D341Med (cell line): Measurements from ENCODE around the gene MLX.
"Not testable (repeated sequence)": the region's sequence is repeated elsewhere in the genome, so short reads cannot be mapped to it uniquely, and the experiment has no call there.

ENCODE experiments used
- DNase-seq: peaks from one replicate; pipeline ENCODE4 v3.0.0; 2012; ENCODE audit warnings: low spot score

MLX gene

GRCh38 chr17:42579794-42580551 is 13.1 kb downstream of the MLX start:
- no peak for DNase-seq

GRCh38 chr17:42581744-42582270 is 14.9 kb downstream of the MLX start:
- no peak for DNase-seq

- no peak for DNase-seq
Measured at GRCh38 chr17:42584880-42585279, 18.0 kb downstream of the MLX start.

- DNase-seq = no peak
Measured at GRCh38 chr17:42585353-42585752, 18.5 kb downstream of the MLX start.

- DNase-seq = no peak
Measured at GRCh38 chr17:42586514-42587230, 19.8 kb downstream of the MLX start.

- no peak for DNase-seq
Measured at GRCh38 chr17:42590886-42591285, 24.0 kb downstream of the MLX start.

- DNase-seq = no peak
Measured at GRCh38 chr17:42591411-42591810, 24.5 kb downstream of the MLX start.

- no peak for DNase-seq
Measured at GRCh38 chr17:42596386-42596785, 29.5 kb downstream of the MLX start.

- DNase-seq = peak; percentile 84
Measured at GRCh38 chr17:42598905-42599304, 32.0 kb downstream of the MLX start.

- no peak for DNase-seq
Measured at GRCh38 chr17:42603318-42603717, 36.4 kb downstream of the MLX start.

- no peak for DNase-seq
Measured at GRCh38 chr17:42607769-42608168, 40.9 kb downstream of the MLX start.

GRCh38 chr17:42608305-42609181 is 41.6 kb downstream of the MLX start:
- DNase-seq = no peak

- peak; percentile 100 for DNase-seq
Measured at GRCh38 chr17:42609182-42609813, 42.4 kb downstream of the MLX start, which contains the start of the genes RETREG3 and TUBG1. Gene RETREG3, minus strand, starts transcription at chr17:42609374. Its CDS starts 50 bp downstream, at chr17:42609324. Gene TUBG1, plus strand, starts transcription at chr17:42609683. Its CDS starts 55 bp downstream, at chr17:42609738.

GRCh38 chr17:42609814-42610801 is 43.2 kb downstream of the MLX start:
- DNase-seq = not testable (repeated sequence)

GRCh38 chr17:42612013-42612412 is 45.1 kb downstream of the MLX start:
- DNase-seq = no peak

GRCh38 chr17:42613699-42614295 is 46.9 kb downstream of the MLX start:
- no peak for DNase-seq

GRCh38 chr17:42617956-42618431 is 51.1 kb downstream of the MLX start:
- no peak for DNase-seq

GRCh38 chr17:42618442-42619150 is 51.7 kb downstream of the MLX start:
- DNase-seq = no peak

GRCh38 chr17:42621987-42622386 is 55.1 kb downstream of the MLX start:
- DNase-seq = not testable (repeated sequence)
